ENCODE data around the gene CTSL. TPM values are rescaled to one million over a fixed set of nuclear protein-coding genes. Genes with fewer than 3 reads are reported as not detected.

Gene CTSL
- total RNA-seq, 1 experiment from 2014 or later, result 84.2 TPM

DNA sequence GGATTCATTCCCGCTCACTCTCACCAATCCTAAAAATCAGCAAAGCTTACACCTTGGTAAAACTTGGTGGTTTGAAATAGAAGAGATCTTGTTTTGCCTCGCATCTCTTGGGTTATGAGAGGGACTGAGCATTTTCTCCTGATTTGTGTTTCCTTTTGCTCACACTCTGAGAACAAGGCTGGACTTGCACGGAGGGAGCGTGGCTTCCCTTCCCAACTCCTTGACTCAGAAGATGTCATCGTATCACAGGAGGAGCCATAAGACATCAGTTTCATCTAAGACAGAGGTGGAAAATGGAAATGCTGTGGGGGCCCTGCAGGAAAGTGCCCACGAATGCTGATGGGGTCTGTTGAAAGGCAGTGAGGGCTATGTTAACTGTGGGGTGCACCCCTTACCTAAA, 37.4 kb downstream of the CTSL start:
- TF ChIP-seq CTCF (IDR thresholded peaks at IDR 0.05; ENCODE audit: unreplicated experiment), result no peak
- intact Hi-C loops (cut with micrococcal nuclease), result no loop called here
- no peaks in the 10 kb centered on the region for H3K27me3 Mint-ChIP-seq (ENCODE audit: insufficient read depth, unreplicated experiment)
- BruUV-seq (replicated peaks), result no TSS peak
- no peaks in the 10 kb centered on the region for H3K9me3 Mint-ChIP-seq (ENCODE audit: unreplicated experiment)
- H3K4me3 Mint-ChIP-seq (ENCODE audit: unreplicated experiment), result no peak overlapping the region
- no peak overlapping the region for H3K27ac Mint-ChIP-seq (ENCODE audit: low read depth, unreplicated experiment)
- POLR2A ChIA-PET, result no interaction called here
- peak; percentile 19 for DNase-seq (ENCODE audit: unreplicated experiment)
- H3K36me3 Mint-ChIP-seq (ENCODE audit: insufficient read depth, unreplicated experiment), result no peaks in the 10 kb centered on the region
- CTCF ChIA-PET, result no interaction called here
- peaks cover 5% of the 10 kb centered on the region for H3K4me1 Mint-ChIP-seq (ENCODE audit: insufficient read depth, unreplicated experiment)

DNA sequence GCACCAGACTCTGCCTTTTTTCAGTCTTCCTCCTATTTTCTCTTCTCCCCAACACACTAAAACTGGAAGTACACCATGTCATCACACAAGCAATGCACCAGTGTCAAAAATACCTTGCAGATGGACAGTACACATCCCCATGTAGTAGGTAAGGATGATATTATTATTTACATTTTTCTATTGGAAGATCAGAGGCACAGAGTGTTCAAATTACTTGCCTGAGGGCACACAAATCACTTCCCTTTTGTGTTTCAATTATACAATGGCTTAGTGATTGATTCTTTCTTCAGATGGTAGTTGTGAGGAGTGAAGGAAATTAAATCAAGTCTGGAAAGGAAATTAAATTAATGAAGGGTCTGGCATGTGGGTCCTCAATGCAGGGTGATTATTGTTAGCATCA, 39.6 kb downstream of the CTSL start:
- Mint-ChIP-seq H3K4me3 (ENCODE audit: unreplicated experiment) (no peak overlapping the region), H3K4me1 (ENCODE audit: insufficient read depth, unreplicated experiment) (peaks cover 5% of the 10 kb centered on the region), H3K27me3 (ENCODE audit: insufficient read depth, unreplicated experiment) (peaks cover 13% of the 10 kb centered on the region), H3K36me3 (ENCODE audit: insufficient read depth, unreplicated experiment) (no peaks in the 10 kb centered on the region), H3K9me3 (ENCODE audit: unreplicated experiment) (no peaks in the 10 kb centered on the region), H3K27ac (ENCODE audit: low read depth, unreplicated experiment) (no peak overlapping the region)
- intact Hi-C loops (cut with micrococcal nuclease), result no loop called here
- BruUV-seq (replicated peaks), result no TSS peak
- DNase-seq (ENCODE audit: unreplicated experiment), result no peak
- ChIA-PET CTCF (no interaction called here), POLR2A (no interaction called here)
- no peak for TF ChIP-seq CTCF (IDR thresholded peaks at IDR 0.05; ENCODE audit: unreplicated experiment)

GRCh38 chr9:87766697-87767096, 40.8 kb downstream of the CTSL start:
- no peak overlapping the region for H3K4me3 Mint-ChIP-seq (ENCODE audit: unreplicated experiment)
- H3K9me3 Mint-ChIP-seq (ENCODE audit: unreplicated experiment), result no peaks in the 10 kb centered on the region
- H3K36me3 Mint-ChIP-seq (ENCODE audit: insufficient read depth, unreplicated experiment), result no peaks in the 10 kb centered on the region
- no TSS peak for BruUV-seq (replicated peaks)
- no peak for DNase-seq (ENCODE audit: unreplicated experiment)
- ChIA-PET CTCF (no interaction called here), POLR2A (interaction anchor here (0.7 kb wide), 1 partner anchor 1435 kb away, joined by 5 read pairs; no protein-coding TSS in a partner anchor)
- no peak for TF ChIP-seq CTCF (IDR thresholded peaks at IDR 0.05; ENCODE audit: unreplicated experiment)
- intact Hi-C loops (cut with micrococcal nuclease), result no loop called here
- H3K4me1 Mint-ChIP-seq (ENCODE audit: insufficient read depth, unreplicated experiment), result peaks cover 5% of the 10 kb centered on the region
- H3K27me3 Mint-ChIP-seq (ENCODE audit: insufficient read depth, unreplicated experiment), result peaks cover 13% of the 10 kb centered on the region
- no peak overlapping the region for H3K27ac Mint-ChIP-seq (ENCODE audit: low read depth, unreplicated experiment)

- ChIA-PET CTCF (interaction anchor here (0.7 kb wide), 2 partner anchors 13 to 16 kb away, joined by 3 to 5 read pairs; no protein-coding TSS in a partner anchor), POLR2A (no interaction called here)
- DNase-seq (ENCODE audit: unreplicated experiment), result no peak
- Mint-ChIP-seq H3K4me3 (ENCODE audit: unreplicated experiment) (no peak overlapping the region), H3K36me3 (ENCODE audit: insufficient read depth, unreplicated experiment) (no peaks in the 10 kb centered on the region), H3K4me1 (ENCODE audit: insufficient read depth, unreplicated experiment) (no peaks in the 10 kb centered on the region), H3K27me3 (ENCODE audit: insufficient read depth, unreplicated experiment) (peaks cover 25% of the 10 kb centered on the region), H3K27ac (ENCODE audit: low read depth, unreplicated experiment) (no peak overlapping the region), H3K9me3 (ENCODE audit: unreplicated experiment) (no peaks in the 10 kb centered on the region)
- intact Hi-C loops (cut with micrococcal nuclease), result no loop called here
- no TSS peak for BruUV-seq (replicated peaks)
- no peak for TF ChIP-seq CTCF (IDR thresholded peaks at IDR 0.05; ENCODE audit: unreplicated experiment)
Observed at GRCh38 chr9:87770616-87771315, 44.8 kb downstream of the CTSL start.

All from MCF 10A (cell line).